ENCODE measurements around the gene SH3D19. TPM values are rescaled to one million over a fixed set of nuclear protein-coding genes. Genes with fewer than 3 reads are reported as not detected.

The SH3D19 gene
- total and polyA plus RNA-seq, 4 donors = 44.1 to 110 (median 59.4) TPM

DNA sequence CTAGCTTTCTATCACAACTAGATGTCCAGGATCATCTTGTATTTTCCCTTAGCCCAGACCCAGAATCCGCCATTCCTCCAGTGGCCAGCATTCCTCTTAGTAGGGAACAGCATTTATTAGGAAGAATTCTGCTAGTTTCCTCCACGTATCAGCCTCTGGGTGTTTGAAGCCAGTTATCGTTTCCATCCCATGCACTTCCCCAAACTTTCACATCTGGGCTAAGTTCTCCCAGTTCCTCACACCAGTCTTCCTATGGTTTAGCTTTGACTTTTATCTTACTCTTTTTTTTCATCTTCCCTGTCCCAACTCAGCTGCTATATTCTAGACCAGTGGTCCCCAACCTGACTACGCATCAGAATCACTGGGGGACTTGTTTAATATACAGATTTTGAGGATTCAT, 101.9 kb downstream of the SH3D19 start:
- intact Hi-C loops (cut with DNase I) = no loop called here
- Histone ChIP-seq H3K27ac (ENCODE audit: low read depth in 1 of 2, low read length in 2 of 2) (no peak overlapping the region), H3K4me3 (ENCODE audit: low read length in 2 of 2) (no peak overlapping the region), H3K27me3 (ENCODE audit: control insufficient read depth in 1 of 2, insufficient read depth in 2 of 2, low read length in 1 of 2) (no peaks in the 10 kb centered on the region), H3K36me3 (ENCODE audit: control insufficient read depth in 1 of 2, insufficient read depth in 2 of 2, low read length in 1 of 2) (no peaks in the 10 kb centered on the region), H3K9me3 (ENCODE audit: control insufficient read depth, low read length) (no peaks in the 10 kb centered on the region), H3K4me1 (ENCODE audit: control insufficient read depth in 1 of 2, insufficient read depth in 2 of 2, low read length in 2 of 2) (peaks cover 3% of the 10 kb centered on the region in 2 donors)
- ATAC-seq (ENCODE audit: low FRiP score) (no peak), DNase-seq (no peak)
- 72 to 73% methylated on average over 4 of the region's 4 CpGs for WGBS, 2 donors

DNA sequence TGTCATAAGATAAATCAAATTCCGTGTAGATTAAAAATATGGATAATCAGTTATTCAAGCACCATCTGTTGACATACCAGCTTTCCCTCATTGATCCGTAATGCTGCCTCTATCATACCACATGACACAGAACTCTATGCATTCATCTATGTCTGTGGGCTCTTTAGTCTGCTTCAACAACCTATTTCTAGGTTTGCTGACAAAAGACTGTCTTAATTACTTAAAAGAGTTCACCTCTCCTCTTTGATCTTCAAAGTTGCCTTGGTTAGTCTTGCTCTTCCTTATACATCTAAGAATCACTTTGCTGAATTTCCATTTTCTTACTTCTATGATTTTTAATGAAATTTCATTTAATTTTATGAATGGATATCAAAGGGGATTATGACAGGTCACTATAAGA, 105.5 kb downstream of the SH3D19 start:
- ATAC-seq (ENCODE audit: low FRiP score) (no peak), DNase-seq (no peak)
- intact Hi-C loops (cut with DNase I) = no loop called here
- H3K27ac ChIP-seq (ENCODE audit: low read depth in 1 of 2, low read length in 2 of 2) = no peak overlapping the region
- H3K4me1 ChIP-seq (ENCODE audit: control insufficient read depth in 1 of 2, insufficient read depth in 2 of 2, low read length in 2 of 2) = peaks cover 3% of the 10 kb centered on the region in 2 donors
- 80 to 84% methylated on average over 2 of the region's 2 CpGs for WGBS, 2 donors
- no peaks in the 10 kb centered on the region for H3K36me3 ChIP-seq (ENCODE audit: control insufficient read depth in 1 of 2, insufficient read depth in 2 of 2, low read length in 1 of 2)
- H3K4me3 ChIP-seq (ENCODE audit: low read length in 2 of 2) = no peak overlapping the region
- no peaks in the 10 kb centered on the region for H3K27me3 ChIP-seq (ENCODE audit: control insufficient read depth in 1 of 2, insufficient read depth in 2 of 2, low read length in 1 of 2)
- no peaks in the 10 kb centered on the region for H3K9me3 ChIP-seq (ENCODE audit: control insufficient read depth, low read length)

DNA sequence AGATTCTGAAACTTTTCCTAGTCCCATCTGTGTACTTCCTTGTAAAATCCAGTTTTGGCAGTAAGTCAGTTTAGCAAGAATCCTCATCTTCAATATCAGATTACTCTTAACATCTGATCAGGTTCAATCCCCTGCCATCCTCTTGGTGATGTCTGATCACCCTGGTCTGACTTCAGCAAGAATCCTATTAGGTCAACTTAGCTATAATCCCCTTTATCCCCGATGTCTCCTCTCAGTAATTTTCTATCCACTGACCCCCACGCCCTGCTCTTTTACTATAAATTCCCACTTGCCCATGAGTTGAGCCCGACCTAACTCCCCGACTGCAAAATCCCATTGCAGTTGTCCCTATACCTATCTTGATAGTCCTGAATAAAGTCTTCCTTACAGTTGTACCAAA, 106.3 kb downstream of the SH3D19 start:
- Histone ChIP-seq H3K4me1 (ENCODE audit: control insufficient read depth in 1 of 2, insufficient read depth in 2 of 2, low read length in 2 of 2) (peaks cover 3% of the 10 kb centered on the region in 2 donors), H3K36me3 (ENCODE audit: control insufficient read depth in 1 of 2, insufficient read depth in 2 of 2, low read length in 1 of 2) (no peaks in the 10 kb centered on the region), H3K27ac (ENCODE audit: low read depth in 1 of 2, low read length in 2 of 2) (no peak overlapping the region)

DNA sequence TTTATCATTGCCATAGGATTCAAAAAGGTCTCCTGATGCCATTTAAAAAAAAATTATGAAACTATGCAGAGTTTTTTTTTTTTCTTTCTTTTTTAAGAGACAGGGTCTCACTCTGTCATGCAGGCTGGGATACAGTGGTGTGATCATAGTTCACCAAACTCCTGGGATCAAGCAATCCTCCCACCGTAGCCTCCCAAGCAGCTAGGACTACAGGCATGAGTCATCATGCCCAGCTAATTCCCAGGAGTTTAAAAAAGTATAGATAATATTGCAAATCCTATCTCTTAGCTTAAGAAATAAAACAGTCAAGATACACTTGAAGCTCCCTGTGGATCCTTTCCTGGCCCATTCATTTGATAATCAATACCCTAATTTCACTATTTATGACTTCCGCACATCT, 107.1 kb downstream of the SH3D19 start:
- no peaks in the 10 kb centered on the region for H3K9me3 ChIP-seq (ENCODE audit: control insufficient read depth, low read length)
- no peak overlapping the region for H3K4me3 ChIP-seq (ENCODE audit: low read length in 2 of 2)
- no peaks in the 10 kb centered on the region for H3K27me3 ChIP-seq (ENCODE audit: control insufficient read depth in 1 of 2, insufficient read depth in 2 of 2, low read length in 1 of 2)
- peaks cover 3% of the 10 kb centered on the region in 2 donors for H3K4me1 ChIP-seq (ENCODE audit: control insufficient read depth in 1 of 2, insufficient read depth in 2 of 2, low read length in 2 of 2)
- DNase-seq (no peak), ATAC-seq (ENCODE audit: low FRiP score) (no peak)
- H3K27ac ChIP-seq (ENCODE audit: low read depth in 1 of 2, low read length in 2 of 2) = no peak overlapping the region
- 69 to 81% methylated on average over 2 of the region's 2 CpGs for WGBS, 2 donors
- H3K36me3 ChIP-seq (ENCODE audit: control insufficient read depth in 1 of 2, insufficient read depth in 2 of 2, low read length in 1 of 2) = no peaks in the 10 kb centered on the region
- intact Hi-C loops (cut with DNase I) = no loop called here

More for the DNA sequence above, 106.3 kb downstream of the SH3D19 start:
- Histone ChIP-seq H3K9me3 (ENCODE audit: control insufficient read depth, low read length) (no peaks in the 10 kb centered on the region), H3K4me3 (ENCODE audit: low read length in 2 of 2) (no peak overlapping the region), H3K27me3 (ENCODE audit: control insufficient read depth in 1 of 2, insufficient read depth in 2 of 2, low read length in 1 of 2) (no peaks in the 10 kb centered on the region)
- WGBS, 2 donors = 96 to 97% methylated on average over 4 of the region's 4 CpGs
- DNase-seq (no peak), ATAC-seq (ENCODE audit: low FRiP score) (no peak)
- intact Hi-C loops (cut with DNase I) = no loop called here

DNA sequence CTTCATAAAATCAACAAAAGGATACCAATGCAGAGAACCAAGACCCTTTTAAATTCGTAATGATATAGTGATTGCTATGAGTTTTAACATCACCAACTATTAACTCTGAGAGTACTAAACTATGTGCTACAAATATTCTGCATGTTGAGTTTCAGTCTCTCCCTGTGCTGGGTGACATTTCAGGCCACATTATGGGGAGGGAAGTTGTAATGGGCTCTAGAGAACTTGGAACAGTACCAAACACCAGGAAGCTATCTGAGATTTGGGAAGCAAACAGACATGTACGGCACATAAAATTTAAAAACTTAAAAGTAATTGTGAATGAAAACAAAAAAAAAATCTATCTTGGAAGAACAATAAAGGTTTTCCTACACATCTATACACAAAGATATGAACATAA, 108.1 kb downstream of the SH3D19 start:
- no peaks in the 10 kb centered on the region for H3K9me3 ChIP-seq (ENCODE audit: control insufficient read depth, low read length)
- DNase-seq (no peak), ATAC-seq (ENCODE audit: low FRiP score) (no peak)
- peaks cover 3% of the 10 kb centered on the region in 2 donors for H3K4me1 ChIP-seq (ENCODE audit: control insufficient read depth in 1 of 2, insufficient read depth in 2 of 2, low read length in 2 of 2)
- H3K27me3 ChIP-seq (ENCODE audit: control insufficient read depth in 1 of 2, insufficient read depth in 2 of 2, low read length in 1 of 2) = no peaks in the 10 kb centered on the region
- no peak overlapping the region for H3K4me3 ChIP-seq (ENCODE audit: low read length in 2 of 2)
- no peaks in the 10 kb centered on the region for H3K36me3 ChIP-seq (ENCODE audit: control insufficient read depth in 1 of 2, insufficient read depth in 2 of 2, low read length in 1 of 2)
- intact Hi-C loops (cut with DNase I) = no loop called here
- WGBS, 2 donors = 29 to 42% methylated on average over 2 of the region's 2 CpGs
- no peak overlapping the region for H3K27ac ChIP-seq (ENCODE audit: low read depth in 1 of 2, low read length in 2 of 2)

DNA sequence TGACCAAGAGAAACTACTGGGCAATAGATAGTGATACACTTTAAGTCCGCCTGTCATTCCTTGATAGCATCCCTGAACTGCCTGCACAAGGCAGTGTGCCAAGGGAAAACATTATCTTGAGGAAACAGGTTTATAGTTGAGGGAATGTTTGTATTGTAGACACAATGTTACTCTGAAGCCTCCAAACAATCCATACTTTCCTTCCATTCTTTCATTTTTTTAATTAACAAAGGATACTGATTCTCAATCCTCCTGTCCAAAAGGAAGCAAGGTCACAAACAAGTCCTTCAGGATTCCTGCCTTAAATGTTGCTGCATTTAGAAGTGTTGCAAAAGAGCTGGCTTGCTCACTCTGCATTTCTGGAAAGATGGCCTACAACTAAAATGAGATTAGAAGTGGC, 110.1 kb downstream of the SH3D19 start:
- H3K4me1 ChIP-seq (ENCODE audit: control insufficient read depth in 1 of 2, insufficient read depth in 2 of 2, low read length in 2 of 2) = no peaks in the 10 kb centered on the region
- WGBS, 2 donors = 93 to 97% methylated on average over 1 of the region's 1 CpG
- no peaks in the 10 kb centered on the region for H3K36me3 ChIP-seq (ENCODE audit: control insufficient read depth in 1 of 2, insufficient read depth in 2 of 2, low read length in 1 of 2)
- intact Hi-C loops (cut with DNase I) = no loop called here
- no peaks in the 10 kb centered on the region for H3K27me3 ChIP-seq (ENCODE audit: control insufficient read depth in 1 of 2, insufficient read depth in 2 of 2, low read length in 1 of 2)
- no peak for DNase-seq
- H3K4me3 ChIP-seq (ENCODE audit: low read length in 2 of 2) = no peak overlapping the region
- ATAC-seq (ENCODE audit: low FRiP score) = no peak
- H3K27ac ChIP-seq (ENCODE audit: low read depth in 1 of 2, low read length in 2 of 2) = no peak overlapping the region
- H3K9me3 ChIP-seq (ENCODE audit: control insufficient read depth, low read length) = no peaks in the 10 kb centered on the region

DNA sequence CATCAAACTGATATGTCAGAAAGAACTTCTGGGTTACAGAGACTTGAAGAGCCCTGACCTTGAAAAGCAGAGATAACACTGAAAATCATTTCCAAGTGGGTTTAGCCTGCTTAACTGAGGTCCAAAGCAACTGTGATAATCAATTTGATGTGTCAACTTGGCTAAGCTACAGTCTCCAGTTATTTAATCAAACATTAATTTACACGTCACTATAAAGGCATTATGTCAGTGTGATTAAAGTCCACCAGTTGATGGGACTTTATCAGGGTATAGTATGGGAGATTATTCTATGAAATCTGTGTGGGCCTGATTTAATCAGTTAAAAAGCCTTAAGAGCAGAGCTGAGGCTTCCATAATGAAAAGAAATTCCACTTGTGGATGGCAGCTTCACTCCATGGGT, 117.5 kb downstream of the SH3D19 start:
- Histone ChIP-seq H3K36me3 (ENCODE audit: control insufficient read depth in 1 of 2, insufficient read depth in 2 of 2, low read length in 1 of 2) (no peaks in the 10 kb centered on the region), H3K27me3 (ENCODE audit: control insufficient read depth in 1 of 2, insufficient read depth in 2 of 2, low read length in 1 of 2) (no peaks in the 10 kb centered on the region), H3K27ac (ENCODE audit: low read depth in 1 of 2, low read length in 2 of 2) (no peak overlapping the region), H3K9me3 (ENCODE audit: control insufficient read depth, low read length) (no peaks in the 10 kb centered on the region), H3K4me3 (ENCODE audit: low read length in 2 of 2) (no peak overlapping the region), H3K4me1 (ENCODE audit: control insufficient read depth in 1 of 2, insufficient read depth in 2 of 2, low read length in 2 of 2) (peaks cover 0 to 2% of the 10 kb centered on the region in 2 donors)
- no peak for ATAC-seq (ENCODE audit: low FRiP score)
- intact Hi-C loops (cut with DNase I) = no loop called here
- WGBS, 2 donors = 91 to 94% methylated on average over 1 of the region's 1 CpG
- DNase-seq = no peak

DNA sequence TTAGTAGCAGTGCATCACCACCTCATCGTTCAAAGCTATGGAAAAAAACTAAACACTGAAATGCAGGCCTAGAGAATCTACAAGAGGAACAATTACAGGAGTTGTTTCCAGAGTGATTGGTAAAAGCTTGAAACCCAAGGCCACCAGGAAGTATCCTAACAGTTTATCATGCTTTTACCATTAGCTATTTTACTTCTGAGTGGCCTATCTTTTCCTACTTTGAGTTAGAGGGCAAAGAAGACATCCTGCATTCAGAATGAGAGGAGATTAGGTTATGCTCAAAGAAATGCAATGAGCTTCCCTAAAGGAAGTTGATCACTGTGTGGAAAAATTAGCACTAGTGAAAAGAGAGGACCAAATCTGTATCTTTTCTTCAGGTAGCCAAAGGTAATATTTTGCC, 118.2 kb downstream of the SH3D19 start:
- WGBS, 2 donors = 70 to 76% methylated on average over 1 of the region's 1 CpG
- Histone ChIP-seq H3K4me1 (ENCODE audit: control insufficient read depth in 1 of 2, insufficient read depth in 2 of 2, low read length in 2 of 2) (peaks cover 2 to 7% of the 10 kb centered on the region in 2 donors), H3K36me3 (ENCODE audit: control insufficient read depth in 1 of 2, insufficient read depth in 2 of 2, low read length in 1 of 2) (no peaks in the 10 kb centered on the region), H3K27ac (ENCODE audit: low read depth in 1 of 2, low read length in 2 of 2) (no peak overlapping the region), H3K9me3 (ENCODE audit: control insufficient read depth, low read length) (no peaks in the 10 kb centered on the region), H3K4me3 (ENCODE audit: low read length in 2 of 2) (no peak overlapping the region), H3K27me3 (ENCODE audit: control insufficient read depth in 1 of 2, insufficient read depth in 2 of 2, low read length in 1 of 2) (no peaks in the 10 kb centered on the region)
- ATAC-seq (ENCODE audit: low FRiP score) (no peak), DNase-seq (no peak)
- intact Hi-C loops (cut with DNase I) = no loop called here

DNA sequence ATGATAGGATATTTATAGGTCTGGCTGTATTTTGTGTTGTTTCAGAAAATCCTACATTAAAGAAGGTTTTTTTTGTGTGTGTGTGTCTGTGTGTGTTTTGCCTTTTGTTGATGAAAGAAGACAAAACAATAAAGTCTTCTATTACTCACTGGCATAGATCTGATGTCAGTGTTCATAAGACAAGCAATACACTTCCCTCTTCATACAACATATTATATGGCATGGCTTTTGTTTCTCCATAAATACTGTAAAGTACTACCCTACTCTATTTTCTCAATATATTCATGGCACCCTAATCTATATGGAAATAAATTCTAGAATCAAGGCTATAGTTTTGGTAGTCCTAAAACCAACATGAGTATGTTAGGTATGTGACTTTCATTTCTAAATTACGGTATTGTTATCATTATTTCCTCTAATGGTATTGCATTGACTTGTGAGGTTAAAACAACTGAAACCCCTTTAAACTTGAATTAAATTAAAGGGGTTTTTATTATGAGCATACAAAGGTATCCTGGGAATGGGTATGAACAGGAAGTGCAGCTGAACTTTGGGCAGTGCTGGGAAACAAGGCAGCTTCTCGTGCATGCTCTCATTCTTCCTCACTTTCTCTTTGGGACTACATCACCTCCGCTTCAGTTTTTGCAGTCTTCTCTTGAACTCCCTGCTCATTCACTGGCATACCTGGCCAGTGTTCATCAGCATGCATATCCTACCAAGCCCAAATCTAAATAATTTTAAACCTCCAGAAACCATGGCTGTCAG, 119.0 kb downstream of the SH3D19 start:
- intact Hi-C loops (cut with DNase I) = no loop called here
- Histone ChIP-seq H3K36me3 (ENCODE audit: control insufficient read depth in 1 of 2, insufficient read depth in 2 of 2, low read length in 1 of 2) (no peaks in the 10 kb centered on the region), H3K4me3 (ENCODE audit: low read length in 2 of 2) (no peak overlapping the region), H3K27me3 (ENCODE audit: control insufficient read depth in 1 of 2, insufficient read depth in 2 of 2, low read length in 1 of 2) (no peaks in the 10 kb centered on the region), H3K27ac (ENCODE audit: low read depth in 1 of 2, low read length in 2 of 2) (no peak overlapping the region), H3K4me1 (ENCODE audit: control insufficient read depth in 1 of 2, insufficient read depth in 2 of 2, low read length in 2 of 2) (peaks cover 2 to 7% of the 10 kb centered on the region in 2 donors), H3K9me3 (ENCODE audit: control insufficient read depth, low read length) (no peaks in the 10 kb centered on the region)
- DNase-seq = no peak
- 30% methylated on average over 3 of the region's 3 CpGs for WGBS, 2 donors
- ATAC-seq (ENCODE audit: low FRiP score) = no peak
